Mesenchymal stem cell (in vitro differentiated cells and primary cell): ENCODE measurements around the gene FREM1.

Experiments
- DNase-seq: peaks from one replicate; pipeline ENCODE4 v3.0.0-alpha.2; 2013
- H2AFZ ChIP-seq: one replicate; pipeline ENCODE4 v1.6.1; 2013; ENCODE audit warnings: low read depth, mild to moderate bottlenecking, control low read depth, inconsistent platforms, low read length, moderate library complexity
- H2AK5ac ChIP-seq: 2 replicates; pipeline ENCODE4 v1.6.1; 2013; ENCODE audit warnings: low read length, moderate library complexity, mild to moderate bottlenecking, inconsistent platforms; ENCODE audit not compliant: severe bottlenecking
- H2BK120ac ChIP-seq: one replicate; pipeline ENCODE4 v1.6.1; 2013; ENCODE audit warnings: low read depth, mild to moderate bottlenecking, inconsistent platforms, low read length, moderate library complexity
- H2BK12ac ChIP-seq, 2 experiments: one replicate each; pipeline ENCODE4 v1.6.1; 2013; ENCODE audit warnings: inconsistent platforms in 2 of 2, low read length in 2 of 2, mild to moderate bottlenecking in 2 of 2, moderate library complexity in 2 of 2, control low read depth in 1 of 2
- H2BK15ac ChIP-seq: one replicate; pipeline ENCODE4 v1.6.1; 2013; ENCODE audit warnings: mild to moderate bottlenecking, low read depth, inconsistent platforms; ENCODE audit not compliant: poor library complexity, severe bottlenecking
- H2BK5ac ChIP-seq: 2 replicates; pipeline ENCODE4 v1.6.1; 2013; ENCODE audit warnings: low read depth, mild to moderate bottlenecking, low read length, control low read depth, inconsistent platforms; ENCODE audit not compliant: poor library complexity, severe bottlenecking
- H3K14ac ChIP-seq, 2 experiments: one replicate each; pipeline ENCODE4 v1.6.1; 2013; ENCODE audit warnings: inconsistent platforms in 2 of 2, low read length in 2 of 2, control low read depth in 1 of 2, mild to moderate bottlenecking in 1 of 2, moderate library complexity in 1 of 2
- H3K18ac ChIP-seq, 2 experiments: one replicate each; pipeline ENCODE4 v1.6.1; 2013; ENCODE audit warnings: inconsistent platforms in 2 of 2, low read length in 2 of 2, control low read depth in 1 of 2, low read depth in 1 of 2, mild to moderate bottlenecking in 1 of 2
- H3K23ac ChIP-seq, 2 experiments: one replicate each; pipeline ENCODE4 v1.6.1; 2013; ENCODE audit warnings: inconsistent platforms in 2 of 2, low read length in 2 of 2, mild to moderate bottlenecking in 2 of 2, moderate library complexity in 2 of 2, control low read depth in 1 of 2
- H3K27ac ChIP-seq: 2 replicates; pipeline ENCODE4 v1.5.1; 2013; ENCODE audit warnings: mild to moderate bottlenecking, moderate library complexity, low read length, control low read depth, inconsistent platforms; ENCODE audit not compliant: poor library complexity, severe bottlenecking
- H3K27me3 ChIP-seq, 2 experiments: 2 replicates each; pipeline versions ENCODE4 v1.6.1 to v1.7.0; 2013; ENCODE audit warnings: low read length in 2 of 2, mild to moderate bottlenecking in 2 of 2, moderate library complexity in 2 of 2, control low read depth in 1 of 2, inconsistent platforms in 1 of 2; ENCODE audit not compliant: control insufficient read depth in 1 of 2, insufficient read depth in 1 of 2
- H3K36me3 ChIP-seq, 2 experiments: 2 replicates each; pipeline versions ENCODE4 v1.6.1 to v1.7.0; 2013; ENCODE audit warnings: low read length in 2 of 2, control low read depth in 1 of 2, inconsistent platforms in 1 of 2, low read depth in 1 of 2, mild to moderate bottlenecking in 1 of 2; ENCODE audit not compliant: insufficient read depth in 2 of 2, control insufficient read depth in 1 of 2
- H3K4ac ChIP-seq, 2 experiments: one replicate each; pipeline ENCODE4 v1.6.1; 2013; ENCODE audit warnings: inconsistent platforms in 2 of 2, low read length in 2 of 2, mild to moderate bottlenecking in 2 of 2, moderate library complexity in 2 of 2, control low read depth in 1 of 2, low read depth in 1 of 2
- H3K4me1 ChIP-seq: 2 replicates; pipeline ENCODE4 v1.6.1; 2013; ENCODE audit warnings: low read depth, low read length, control low read depth; ENCODE audit not compliant: control insufficient read depth, insufficient read depth
- H3K4me2 ChIP-seq: 2 replicates; pipeline ENCODE4 v1.6.1; 2013; ENCODE audit warnings: low read length, mild to moderate bottlenecking, inconsistent platforms; ENCODE audit not compliant: poor library complexity, severe bottlenecking
- H3K4me3 ChIP-seq, 2 experiments: 2 replicates each; pipeline versions ENCODE4 v1.5.1 to v1.7.0; 2013; ENCODE audit warnings: low read length in 2 of 2, mild to moderate bottlenecking in 2 of 2, control low read depth in 1 of 2, low read depth in 1 of 2; ENCODE audit not compliant: insufficient read depth in 1 of 2
- H3K79me1 ChIP-seq: replicated peaks from 2 replicates; pipeline ENCODE4 v1.6.1; 2013; ENCODE audit warnings: mild to moderate bottlenecking, control low read depth, low read length, inconsistent platforms; ENCODE audit not compliant: poor library complexity, severe bottlenecking
- H3K9ac ChIP-seq: 2 replicates; pipeline ENCODE4 v1.7.0; 2013; ENCODE audit warnings: mild to moderate bottlenecking, low read length, moderate library complexity
- H3K9me3 ChIP-seq: 2 replicates; pipeline ENCODE4 v1.7.0; 2013; ENCODE audit warnings: mild to moderate bottlenecking, low read length; ENCODE audit not compliant: control insufficient read depth
- H4K8ac ChIP-seq: one replicate; pipeline ENCODE4 v1.6.1; 2013; ENCODE audit warnings: inconsistent platforms, mild to moderate bottlenecking, low read length, moderate library complexity
- H4K91ac ChIP-seq: one replicate; pipeline ENCODE4 v1.6.1; 2013; ENCODE audit warnings: mild to moderate bottlenecking, low read length, inconsistent platforms
- WGBS: methylation state at CpG from one replicate; pipeline ENCODE4 v1.1.7; 2013; ENCODE audit warnings: mixed read lengths; 5-methylcytosine and 5-hydroxymethylcytosine counted together

Gene FREM1

DNA sequence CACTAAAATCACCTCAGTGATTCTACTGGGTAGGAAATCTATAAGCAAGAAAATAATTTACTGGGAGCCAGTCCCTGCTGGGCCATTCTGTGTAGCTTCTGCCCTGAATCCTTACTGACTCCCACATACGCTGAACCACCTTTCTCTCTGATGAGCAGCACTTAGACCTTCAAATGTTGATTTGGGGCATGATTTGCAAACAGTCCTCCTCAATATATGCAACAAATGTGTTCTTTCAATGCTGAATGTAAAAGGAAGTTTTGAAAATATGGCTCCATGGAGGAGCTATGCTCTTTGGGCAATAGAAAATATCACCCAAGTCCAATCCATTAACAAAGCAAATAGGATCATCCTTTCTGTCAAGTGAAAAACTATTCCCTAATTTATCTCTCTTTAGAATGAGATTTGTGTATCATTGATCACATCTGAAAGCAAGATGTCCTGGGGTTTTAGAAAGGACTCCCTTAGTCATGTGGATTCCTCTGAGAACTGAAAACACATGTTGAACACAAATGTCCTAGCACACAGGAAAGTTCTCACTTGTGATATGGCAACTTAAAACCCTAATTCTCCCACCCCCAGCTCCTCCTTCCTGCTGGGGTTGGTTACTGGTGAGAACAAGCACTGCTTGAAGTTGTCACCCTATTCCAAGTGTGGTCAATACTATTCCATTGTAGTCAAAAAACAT, 178.8 kb downstream of the FREM1 start:
- Histone ChIP-seq H3K23ac (no peak overlapping the region), H2BK12ac (no peak overlapping the region), H3K18ac (no peak overlapping the region), H3K27me3 (no peaks in the 10 kb centered on the region), H2AK5ac (no peak overlapping the region), H3K4ac (no peak overlapping the region), H2AFZ (no peak overlapping the region), H3K9me3 (no peaks in the 10 kb centered on the region), H3K36me3 (no peaks in the 10 kb centered on the region), H4K91ac (no peak overlapping the region), H3K4me3 (no peak overlapping the region), H2BK120ac (no peak overlapping the region), H3K9ac (no peak overlapping the region), H3K4me1 (no peaks in the 10 kb centered on the region), H3K79me1 (no peaks in the 10 kb centered on the region), H2BK5ac (no peak overlapping the region), H2BK15ac (no peak overlapping the region), H3K27ac (no peak overlapping the region), H3K4me2 (no peak overlapping the region), H3K14ac (peak overlapping the region in 1 of 2 experiments; percentile 28), H4K8ac (no peak overlapping the region)
- no peak for DNase-seq
- 100% methylated on average over 1 of the region's 1 CpG for WGBS

DNA sequence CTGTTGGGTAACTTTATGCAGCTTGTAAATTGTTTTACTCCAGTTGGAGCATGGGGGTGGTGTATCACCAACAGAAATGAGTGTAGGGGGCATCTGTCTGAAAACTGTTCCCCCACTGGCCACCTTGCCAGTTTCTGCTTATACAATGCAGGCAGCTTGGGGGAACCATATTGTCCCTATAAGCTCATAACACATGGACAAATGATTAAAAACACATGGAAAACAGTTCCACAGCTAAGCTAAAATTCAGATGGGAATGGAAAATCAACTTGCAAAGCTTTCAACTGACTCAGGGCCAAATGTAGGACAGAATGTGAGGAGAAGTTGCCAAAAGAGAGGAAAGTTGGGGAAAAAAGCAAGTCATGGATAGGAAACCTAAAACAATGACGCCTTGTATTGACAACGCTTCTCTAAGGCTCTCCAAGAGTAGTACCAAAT, 179.7 kb downstream of the FREM1 start:
- Histone ChIP-seq H3K4me2 (no peak overlapping the region), H4K91ac (no peak overlapping the region), H2BK5ac (no peak overlapping the region), H3K18ac (no peak overlapping the region), H3K27ac (no peak overlapping the region), H2BK12ac (no peak overlapping the region), H3K9me3 (no peaks in the 10 kb centered on the region), H3K79me1 (no peaks in the 10 kb centered on the region), H2AFZ (no peak overlapping the region), H4K8ac (no peak overlapping the region), H3K4me3 (no peak overlapping the region), H3K36me3 (no peaks in the 10 kb centered on the region), H3K9ac (no peak overlapping the region), H3K4me1 (no peaks in the 10 kb centered on the region), H2BK15ac (no peak overlapping the region), H2BK120ac (no peak overlapping the region), H3K23ac (no peak overlapping the region), H3K4ac (no peak overlapping the region), H2AK5ac (no peak overlapping the region), H3K14ac (no peak overlapping the region), H3K27me3 (no peaks in the 10 kb centered on the region)
- DNase-seq = no peak
- WGBS = 100% methylated on average over 2 of the region's 2 CpGs

DNA sequence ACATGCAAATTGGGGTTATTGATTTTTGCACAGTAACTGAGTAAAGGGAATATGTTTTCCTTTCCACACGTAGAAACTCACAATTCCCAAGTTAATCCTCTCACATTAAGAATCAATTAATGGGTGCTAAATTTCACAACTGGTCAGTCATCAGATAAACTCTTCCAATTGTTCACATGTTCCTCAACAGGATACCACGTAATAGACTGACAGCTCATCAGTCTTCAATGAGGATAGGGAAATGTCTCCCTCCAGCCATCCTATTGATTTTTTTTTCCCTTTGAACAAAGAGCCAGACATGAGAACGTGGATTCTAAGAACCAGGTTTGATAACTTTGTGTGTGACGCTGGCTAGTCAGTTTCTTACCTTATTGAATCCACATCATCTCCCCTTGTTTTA, 186.9 kb downstream of the FREM1 start:
- peaks cover 1% of the 10 kb centered on the region for H3K4me1 ChIP-seq
- no peak for DNase-seq
- H3K79me1 ChIP-seq = no peaks in the 10 kb centered on the region
- no peak overlapping the region for H2BK15ac ChIP-seq
- H3K4me3 ChIP-seq = no peak overlapping the region
- no peak overlapping the region for H2AFZ ChIP-seq
- no peak overlapping the region for H4K91ac ChIP-seq
- H2BK12ac ChIP-seq = no peak overlapping the region
- H2BK120ac ChIP-seq = no peak overlapping the region
- peaks cover 3 to 19% of the 10 kb centered on the region in 2 experiments for H3K27me3 ChIP-seq
- no peak overlapping the region for H3K14ac ChIP-seq
- H3K18ac ChIP-seq = no peak overlapping the region
- 14% methylated on average over 4 of the region's 4 CpGs for WGBS
- H2BK5ac ChIP-seq = no peak overlapping the region
- H3K4me2 ChIP-seq = no peak overlapping the region
- H3K36me3 ChIP-seq = no peaks in the 10 kb centered on the region
- H3K23ac ChIP-seq = no peak overlapping the region
- no peak overlapping the region for H2AK5ac ChIP-seq
- H3K9ac ChIP-seq = no peak overlapping the region
- no peak overlapping the region for H4K8ac ChIP-seq
- H3K27ac ChIP-seq = no peak overlapping the region
- H3K9me3 ChIP-seq = no peaks in the 10 kb centered on the region
- no peak overlapping the region for H3K4ac ChIP-seq

DNA sequence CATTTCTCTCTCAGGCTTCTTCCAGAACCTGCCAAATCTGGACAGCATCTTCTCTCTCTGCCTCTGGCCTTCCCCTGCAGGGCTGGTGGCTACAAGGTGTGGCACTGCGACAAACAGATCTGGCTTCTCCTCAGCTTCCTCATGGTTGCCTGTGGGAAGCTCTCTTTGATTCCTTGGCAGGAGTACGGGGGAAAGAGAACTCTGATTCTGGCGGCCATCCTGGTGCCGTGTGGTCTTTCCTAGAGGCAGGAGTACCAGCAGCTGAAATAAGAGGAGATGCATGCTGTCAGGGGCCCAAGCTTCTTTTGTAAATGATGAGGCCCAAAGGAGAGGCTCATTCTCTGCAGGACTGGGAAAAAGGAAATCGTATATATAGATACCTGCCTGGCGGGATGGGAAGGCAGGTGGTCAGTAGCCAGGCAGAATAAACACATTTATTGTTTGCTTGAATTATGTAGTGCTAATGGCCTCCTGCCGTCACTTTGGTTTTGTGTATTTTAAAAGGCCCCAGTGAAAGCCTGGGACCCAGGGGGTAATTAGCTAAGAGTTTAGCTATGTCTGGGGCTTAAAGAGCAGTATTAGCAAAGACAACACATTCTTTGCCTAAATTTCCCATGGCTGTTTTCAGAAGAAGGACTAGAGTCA, 187.7 kb downstream of the FREM1 start, which contains the start of gene CER1:
CER1 (minus strand) TSS at position 343 of the 645 bp plus-strand sequence; CDS start at position 282, 61 bp downstream.
- Histone ChIP-seq H3K18ac (no peak within 1 kb of the TSS), H2BK120ac (no peak within 1 kb of the TSS), H3K4me2 (no peak within 1 kb of the TSS), H3K4me3 (no peak within 1 kb of the TSS), H3K36me3 (no peaks in the 10 kb centered on the region), H3K9me3 (no peaks in the 10 kb centered on the region), H2AFZ (no peak within 1 kb of the TSS), H2BK15ac (no peak within 1 kb of the TSS), H2BK5ac (no peak within 1 kb of the TSS), H3K14ac (no peak within 1 kb of the TSS), H3K27me3 (peaks cover 3 to 19% of the 10 kb centered on the region in 2 experiments), H4K91ac (no peak within 1 kb of the TSS), H3K79me1 (no peaks in the 10 kb centered on the region), H3K23ac (no peak within 1 kb of the TSS), H2BK12ac (no peak within 1 kb of the TSS), H2AK5ac (no peak within 1 kb of the TSS), H3K4ac (no peak within 1 kb of the TSS), H3K27ac (no peak within 1 kb of the TSS), H4K8ac (no peak within 1 kb of the TSS), H3K4me1 (peaks cover 1% of the 10 kb centered on the region), H3K9ac (no peak within 1 kb of the TSS)
- DNase-seq = no peak
- 29% methylated on average over 7 of the region's 7 CpGs for WGBS
